AG20443 (cell line): ENCODE results near the gene CAMKMT.
A peak's percentile ranks its signal among the peaks of the same experiment; 100 is the strongest.

Source experiments
- DNase-seq: peaks from one replicate; pipeline ENCODE4 v3.0.0; 2012; ENCODE audit warnings: low spot score, mixed read lengths

The CAMKMT gene

DNA sequence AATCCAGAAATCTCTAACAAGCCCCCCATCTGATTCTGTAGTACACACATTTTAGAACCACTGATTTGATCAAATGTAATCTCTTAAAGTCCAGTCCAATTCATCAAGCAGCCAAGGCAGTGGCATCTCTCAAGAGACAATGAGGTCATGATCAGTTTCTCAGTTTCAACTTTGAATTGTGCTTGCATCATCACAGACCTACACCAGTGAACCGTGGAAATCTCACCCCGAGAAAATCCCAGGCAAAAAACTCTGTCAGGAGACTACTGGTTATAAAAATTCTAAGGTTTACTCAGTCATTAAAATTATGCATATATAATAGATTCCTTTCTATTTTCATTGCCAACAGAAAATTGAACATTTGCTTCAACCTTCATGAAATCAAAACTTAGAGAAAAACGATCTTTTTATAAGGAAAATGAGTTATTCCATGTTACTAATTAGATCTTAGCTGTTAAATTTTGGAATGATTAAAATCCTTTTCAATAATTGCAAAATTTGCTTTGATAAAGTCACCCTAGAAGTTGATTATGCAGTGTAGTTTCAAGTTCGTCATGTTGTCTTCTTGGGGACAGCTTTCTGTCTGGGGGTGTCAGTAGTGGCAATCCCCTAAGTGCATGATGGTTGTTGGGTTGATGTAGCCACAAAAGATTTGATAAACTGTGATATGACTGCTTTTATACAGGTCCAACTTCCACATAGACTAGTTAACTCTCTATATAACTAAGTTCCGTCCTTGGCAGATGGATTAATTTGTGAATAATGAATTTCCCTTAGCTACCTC, 235.0 kb downstream of the CAMKMT start:
- no peak for DNase-seq

GRCh38 chr2:44598330-44599119, 236.8 kb downstream of the CAMKMT start:
- no peak for DNase-seq

- DNase-seq: no peak
Measured at GRCh38 chr2:44599130-44599529, 237.4 kb downstream of the CAMKMT start.

DNA sequence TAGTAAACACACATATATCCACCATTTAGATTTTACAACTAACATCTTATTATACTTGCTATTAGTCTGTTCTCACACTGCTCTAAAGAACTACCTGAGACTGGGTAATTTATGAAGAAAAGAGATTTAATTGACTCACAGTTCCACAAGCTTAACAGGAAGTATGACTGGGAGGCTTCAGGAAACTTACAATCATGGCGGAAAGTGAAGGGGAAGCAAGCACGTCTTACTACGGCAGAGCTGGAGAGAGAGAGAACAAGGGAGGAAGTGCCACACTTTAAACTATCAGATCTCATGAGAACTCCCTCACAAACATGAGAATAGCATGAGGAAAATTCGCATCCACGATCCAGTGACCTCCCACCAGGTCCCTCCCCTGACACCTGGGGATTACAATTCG, 240.7 kb downstream of the CAMKMT start:
- no peak for DNase-seq

DNA sequence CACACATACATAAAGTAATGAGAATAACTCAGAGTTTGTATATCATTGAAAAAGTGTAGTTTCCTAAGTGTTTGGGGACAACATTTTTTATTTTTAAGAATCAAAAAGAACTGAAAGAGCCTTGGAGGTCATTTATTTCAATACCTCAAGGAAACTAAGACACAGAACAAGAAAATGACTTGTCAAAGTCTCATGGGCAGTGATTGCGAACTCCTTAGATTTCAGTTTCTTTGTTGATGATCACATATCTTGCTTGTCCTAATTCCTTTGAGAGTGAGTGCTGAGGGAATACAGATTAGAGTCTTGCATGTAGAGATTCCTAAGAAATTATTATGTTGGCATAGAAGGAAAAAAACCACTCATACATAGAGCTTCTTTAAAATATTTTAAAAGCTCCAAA, 243.8 kb downstream of the CAMKMT start:
- no peak for DNase-seq

GRCh38 chr2:44612276-44612675, 250.5 kb downstream of the CAMKMT start:
- no peak for DNase-seq

- no peak for DNase-seq
Measured at GRCh38 chr2:44614940-44615339, 253.2 kb downstream of the CAMKMT start.

DNA sequence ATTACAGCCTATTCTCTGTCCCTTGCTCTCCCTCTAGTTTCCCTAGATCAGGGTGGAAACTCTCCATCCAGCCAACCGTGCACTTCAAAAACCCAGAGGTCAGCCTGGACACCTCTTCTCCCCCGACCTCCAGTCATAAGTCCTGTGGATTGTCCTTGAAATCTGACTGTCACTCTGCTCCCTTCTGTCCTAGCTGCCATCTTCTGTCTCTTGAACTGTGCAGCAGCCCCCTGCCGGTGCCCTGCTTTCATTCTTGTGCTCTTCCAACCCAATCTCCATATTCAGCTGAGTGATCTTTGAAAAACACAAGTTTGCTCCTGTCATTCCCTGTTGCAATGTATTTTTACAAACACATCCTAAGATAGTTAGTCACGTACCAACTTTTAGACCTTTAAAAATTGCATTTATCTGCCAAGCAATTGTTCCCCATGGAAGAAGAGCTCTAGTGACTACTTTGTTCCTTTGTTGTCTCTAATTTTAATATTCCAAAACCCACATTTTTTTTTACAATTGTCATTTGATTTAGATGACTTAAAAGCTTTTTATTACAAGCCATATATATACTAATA, 254.3 kb downstream of the CAMKMT start:
- no peak for DNase-seq

- DNase-seq: no peak
Measured at GRCh38 chr2:44616667-44617155, 255.0 kb downstream of the CAMKMT start.

DNA sequence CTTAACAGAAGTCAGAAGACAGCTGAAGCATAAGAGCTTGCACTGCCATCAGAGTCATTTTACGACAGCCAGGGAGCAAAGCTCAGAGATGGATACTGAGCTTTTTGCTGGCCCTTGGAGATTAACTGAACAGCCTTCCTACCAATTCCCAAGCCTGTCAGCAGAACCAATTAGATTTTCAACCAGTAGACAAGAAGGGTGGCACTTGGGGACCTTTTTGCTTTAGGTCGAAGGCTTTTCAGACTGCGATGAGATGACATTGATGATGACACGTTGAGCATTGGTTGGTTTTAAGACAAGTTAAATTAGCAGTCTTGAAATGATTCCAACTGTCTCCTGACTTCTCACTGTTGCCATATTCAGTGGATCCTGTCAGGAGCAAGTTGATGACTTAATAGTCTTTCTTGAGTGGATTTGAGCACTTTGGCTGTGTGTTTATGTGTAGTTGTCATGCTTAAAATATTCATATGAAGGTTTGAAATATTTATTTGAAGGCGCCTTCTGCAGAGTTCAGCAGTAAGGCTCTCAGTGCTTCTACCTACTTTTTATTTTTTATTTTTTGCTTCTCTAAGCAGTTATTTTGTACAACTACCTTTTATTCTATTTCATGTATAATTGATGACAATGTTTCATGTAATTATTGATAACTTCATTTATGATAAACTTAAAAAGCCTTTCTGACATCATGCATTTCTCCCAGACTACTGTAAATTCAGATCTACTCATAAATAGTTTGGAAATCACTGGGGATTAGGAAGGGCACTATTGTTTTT, 256.7 kb downstream of the CAMKMT start:
- DNase-seq: no peak

DNA sequence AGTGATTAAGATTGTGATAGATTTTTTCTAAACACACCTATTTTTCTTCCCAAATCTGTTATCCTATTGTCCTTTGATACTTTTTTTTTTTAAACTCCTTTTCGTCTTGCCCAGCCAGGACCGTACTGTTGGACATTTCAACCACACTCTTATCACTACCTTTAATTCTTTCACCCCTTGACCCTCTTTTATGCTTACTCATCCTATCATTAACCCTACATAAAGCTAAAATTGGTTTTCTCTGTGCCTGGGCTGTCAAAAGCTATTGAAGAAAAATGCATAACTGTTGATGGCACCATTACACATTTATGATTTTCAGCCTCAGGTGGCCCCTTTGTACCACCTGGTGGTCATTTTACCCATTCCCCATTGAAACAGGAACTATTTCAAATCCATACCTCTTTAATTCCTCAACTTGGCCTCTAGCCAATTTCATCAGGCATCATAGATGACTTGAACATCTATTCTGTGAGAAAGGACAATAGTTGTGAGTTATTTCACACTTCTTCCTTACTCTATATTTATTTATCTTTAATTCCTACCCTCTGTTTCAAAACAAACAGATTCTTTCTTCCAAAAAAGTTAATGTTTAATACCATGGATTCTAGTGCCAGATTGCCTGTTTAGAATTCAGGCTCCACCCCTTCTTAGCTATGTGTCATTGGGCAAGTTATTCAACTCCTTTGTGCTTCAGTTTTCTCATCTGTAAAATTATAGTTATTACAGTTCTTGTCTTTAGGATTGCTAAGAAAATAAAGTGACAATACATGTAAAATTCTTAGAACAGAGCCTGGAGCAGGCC, 258.6 kb downstream of the CAMKMT start:
- DNase-seq: no peak

DNA sequence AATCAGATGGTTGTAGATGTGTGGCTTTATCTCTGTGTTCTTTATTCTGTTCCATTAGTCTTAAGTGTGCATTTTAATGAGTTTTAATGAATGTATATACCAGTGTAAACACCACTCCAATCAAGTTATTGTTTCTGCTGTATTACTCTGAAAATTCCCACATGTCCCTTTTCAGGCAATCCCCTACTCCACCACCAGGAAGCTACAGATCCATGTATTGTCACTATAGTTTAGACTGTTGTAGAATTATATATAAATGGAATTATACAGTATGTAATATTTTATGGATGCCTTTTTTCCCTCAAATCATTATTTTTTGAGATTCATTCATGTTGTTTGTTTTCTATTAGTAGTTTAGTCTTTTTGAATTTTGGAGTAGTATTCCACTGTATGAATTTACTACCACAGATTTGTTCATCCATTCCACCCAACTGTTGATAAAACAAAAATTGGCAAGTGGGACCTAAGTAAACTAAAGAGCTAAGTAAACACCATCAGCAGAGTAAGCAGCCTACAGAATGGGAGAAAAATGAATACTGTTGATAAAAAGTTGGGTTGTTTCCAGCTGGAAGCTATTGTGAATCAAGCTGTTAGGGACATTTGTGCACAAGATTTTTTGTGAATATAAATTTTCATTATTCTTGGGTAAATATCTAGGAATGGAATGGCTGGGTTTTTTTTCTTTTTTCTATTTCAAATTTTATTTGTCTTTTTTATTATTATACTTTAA, 262.0 kb downstream of the CAMKMT start:
- DNase-seq: no peak

GRCh38 chr2:44628297-44628696, 266.6 kb downstream of the CAMKMT start:
- no peak for DNase-seq

GRCh38 chr2:44632931-44633689, 271.4 kb downstream of the CAMKMT start:
- DNase-seq: no peak

DNA sequence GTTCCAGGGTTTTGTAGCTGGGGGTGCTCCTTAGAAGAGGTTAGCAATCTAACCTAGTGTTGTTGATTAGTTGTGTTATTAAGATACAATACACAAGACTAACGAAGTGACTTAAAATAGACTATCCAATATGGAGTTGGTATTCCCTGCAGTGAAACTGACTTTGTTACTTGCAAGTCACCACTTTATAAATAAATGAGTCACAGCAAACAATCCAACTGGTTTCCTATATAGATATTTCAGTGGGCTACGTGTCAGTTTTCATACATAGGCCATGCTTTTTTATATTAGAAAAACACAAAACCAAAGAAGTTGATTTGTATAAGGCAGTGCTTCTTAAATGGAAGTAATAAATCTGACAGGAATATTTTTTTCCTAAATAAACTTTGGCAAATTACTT, 274.0 kb downstream of the CAMKMT start:
- DNase-seq: no peak

- DNase-seq: no peak
Measured at GRCh38 chr2:44638649-44639048, 276.9 kb downstream of the CAMKMT start.

GRCh38 chr2:44639399-44639798, 277.7 kb downstream of the CAMKMT start:
- DNase-seq: no peak

GRCh38 chr2:44642123-44642857, 280.5 kb downstream of the CAMKMT start:
- DNase-seq: no peak

- DNase-seq: peak; percentile 10
Measured at GRCh38 chr2:44645937-44646336, 284.2 kb downstream of the CAMKMT start.
